CD4-positive, alpha-beta T cell treated with Interferon gamma for 1 hour (primary cell): ENCODE results near the gene FDPS.

Source experiments
- DNase-seq: peaks from one replicate; pipeline ENCODE4 v3.0.0-alpha.2; 2020

Gene FDPS

GRCh38 chr1:155308493-155309422 lies at the start of gene FDPS:
TSS of gene FDPS (plus strand) at chr1:155308866. CDS start at chr1:155309790, 924 bp downstream.
- DNase-seq, result peak; percentile 99

- no peak for DNase-seq
Observed at GRCh38 chr1:155260276-155260675, 48.4 kb upstream of the FDPS start.

- no peak for DNase-seq
Observed at GRCh38 chr1:155261493-155261851, 47.2 kb upstream of the FDPS start.

- peak; percentile 89 for DNase-seq
Observed at GRCh38 chr1:155261852-155262673, 46.6 kb upstream of the FDPS start, which contains the start of gene SCAMP3. TSS of gene SCAMP3 (minus strand) at chr1:155262360. CDS start at chr1:155262151, 209 bp downstream.

GRCh38 chr1:155263067-155263466 lies 45.6 kb upstream of the FDPS start:
- no peak for DNase-seq

- DNase-seq, result no peak
Observed at GRCh38 chr1:155266553-155266952, 42.1 kb upstream of the FDPS start.

- DNase-seq, result no peak
Observed at GRCh38 chr1:155267373-155267772, 41.3 kb upstream of the FDPS start.

- no peak for DNase-seq
Observed at GRCh38 chr1:155268630-155269029, 40.0 kb upstream of the FDPS start.

GRCh38 chr1:155269381-155269780 lies 39.3 kb upstream of the FDPS start:
- no peak for DNase-seq

GRCh38 chr1:155272466-155273342 lies 36.0 kb upstream of the FDPS start:
- DNase-seq, result no peak

- DNase-seq, result peak; percentile 92
Observed at GRCh38 chr1:155273343-155274245, 35.1 kb upstream of the FDPS start, which contains the start of gene CLK2. TSS of gene CLK2 (minus strand) at chr1:155273504. CDS start at chr1:155270977, 2,527 bp downstream.

GRCh38 chr1:155277070-155277901 lies 31.4 kb upstream of the FDPS start, which contains the start of gene HCN3:
TSS of gene HCN3 (plus strand) at chr1:155277463. CDS start at chr1:155277591, 128 bp downstream.
- DNase-seq, result peak; percentile 92

GRCh38 chr1:155277902-155278688 lies 30.6 kb upstream of the FDPS start:
- peak; percentile 70 for DNase-seq

GRCh38 chr1:155278689-155279160 lies 29.9 kb upstream of the FDPS start:
- DNase-seq, result no peak

- no peak for DNase-seq
Observed at GRCh38 chr1:155279268-155279667, 29.4 kb upstream of the FDPS start.

- DNase-seq, result no peak
Observed at GRCh38 chr1:155282488-155283091, 26.1 kb upstream of the FDPS start.

GRCh38 chr1:155284476-155284875 lies 24.2 kb upstream of the FDPS start:
- DNase-seq, result no peak

- DNase-seq, result no peak
Observed at GRCh38 chr1:155285063-155285462, 23.6 kb upstream of the FDPS start.

GRCh38 chr1:155285631-155286044 lies 23.0 kb upstream of the FDPS start:
- no peak for DNase-seq
